ENCODE measurements around the gene SCT. TPM values are rescaled to one million over a fixed set of nuclear protein-coding genes. Genes with fewer than 3 reads are reported as not detected.
A peak's percentile ranks its signal among the peaks of the same experiment; 100 is the strongest.
"Not testable (repeated sequence)": the region's sequence is repeated elsewhere in the genome, so short reads cannot be mapped to it uniquely, and the experiment has no call there.

Gene SCT
- total and polyA plus RNA-seq, 8 donors, result 0.95 to 3.1 TPM; not detected in 6

- H3K27ac ChIP-seq, result no peak overlapping the region
- no peak for DNase-seq
- H3K36me3 ChIP-seq, result peaks cover 6 to 82% (median 62%) of the 10 kb centered on the region in 4 donors
- peaks cover 5 to 14% (median 7%) of the 10 kb centered on the region in 4 donors for H3K4me1 ChIP-seq
- intact Hi-C loops (cut with DNase I; ENCODE audit: low total_unique reads), result no loop called here
- no peak overlapping the region for H3K4me3 ChIP-seq
- 87 to 94% (median 92%) methylated on average over 12 to 14 of the region's 14 CpGs for WGBS, 5 donors
- H3K9me3 ChIP-seq, result no peaks in the 10 kb centered on the region
- TF ChIP-seq CTCF (IDR thresholded peaks at IDR 0.05) (no peak), POLR2A (IDR thresholded peaks at IDR 0.05) (no peak), POLR2AphosphoS5 (IDR thresholded peaks at IDR 0.05) (no peak)
- no peaks in the 10 kb centered on the region for H3K27me3 ChIP-seq
Measured at GRCh38 chr11:656426-656825, 29.4 kb upstream of the SCT start.

- H3K27ac ChIP-seq, result no peak overlapping the region
- H3K9me3 ChIP-seq, result no peaks in the 10 kb centered on the region
- H3K27me3 ChIP-seq, result no peaks in the 10 kb centered on the region
- 40 to 63% (median 54%) methylated on average over 16 to 30 of the region's 30 CpGs for WGBS, 5 donors
- H3K36me3 ChIP-seq, result peaks cover 6 to 80% (median 64%) of the 10 kb centered on the region in 4 donors
- TF ChIP-seq POLR2A (IDR thresholded peaks at IDR 0.05), result no peak
- no peak for TF ChIP-seq POLR2AphosphoS5 (IDR thresholded peaks at IDR 0.05)
- no peak for TF ChIP-seq EP300 (IDR thresholded peaks at IDR 0.05)
- TF ChIP-seq CTCF (IDR thresholded peaks at IDR 0.05), result no peak
- intact Hi-C loops (cut with DNase I; ENCODE audit: low total_unique reads), result no loop called here
- no peak overlapping the region for H3K4me3 ChIP-seq
- DNase-seq, result peak in 1 of 2 donors; percentile 69
- peaks cover 5 to 14% (median 7%) of the 10 kb centered on the region in 4 donors for H3K4me1 ChIP-seq
Measured at GRCh38 chr11:655036-655726, 28.2 kb upstream of the SCT start.

GRCh38 chr11:654444-654843, 27.5 kb upstream of the SCT start:
- WGBS, 5 donors, result 84 to 94% (median 92%) methylated on average over 12 of the region's 12 CpGs
- DNase-seq; H3K27me3 ChIP-seq; H3K27ac ChIP-seq; H3K4me3 ChIP-seq; H3K9me3 ChIP-seq; intact Hi-C loops (cut with DNase I; ENCODE audit: low total_unique reads): not testable (repeated sequence)
- peaks cover 5 to 14% (median 7%) of the 10 kb centered on the region in 4 donors for H3K4me1 ChIP-seq
- H3K36me3 ChIP-seq, result peaks cover 8 to 75% (median 60%) of the 10 kb centered on the region in 4 donors

- intact Hi-C loops (cut with DNase I; ENCODE audit: low total_unique reads), result no loop called here
- no peak for DNase-seq
- Histone ChIP-seq H3K4me3 (no peak overlapping the region), H3K4me1 (peaks cover 5 to 14% (median 7%) of the 10 kb centered on the region in 4 donors), H3K27me3 (no peaks in the 10 kb centered on the region), H3K27ac (no peak overlapping the region), H3K9me3 (no peaks in the 10 kb centered on the region), H3K36me3 (peaks cover 10 to 74% (median 55%) of the 10 kb centered on the region in 4 donors)
- WGBS, 5 donors, result 89 to 94% (median 92%) methylated on average over 12 to 15 of the region's 15 CpGs
- TF ChIP-seq CTCF (IDR thresholded peaks at IDR 0.05) (no peak), POLR2A (IDR thresholded peaks at IDR 0.05) (no peak), EP300 (IDR thresholded peaks at IDR 0.05) (no peak), POLR2AphosphoS5 (IDR thresholded peaks at IDR 0.05) (no peak)
Measured at GRCh38 chr11:653837-654236, 26.9 kb upstream of the SCT start.

- H3K27ac ChIP-seq; intact Hi-C loops (cut with DNase I; ENCODE audit: low total_unique reads); H3K4me3 ChIP-seq; H3K9me3 ChIP-seq; DNase-seq; H3K27me3 ChIP-seq: not testable (repeated sequence)
- WGBS, 5 donors, result 88 to 94% (median 91%) methylated on average over 13 to 14 of the region's 14 CpGs
- Histone ChIP-seq H3K4me1 (peaks cover 5 to 14% (median 7%) of the 10 kb centered on the region in 4 donors), H3K36me3 (peaks cover 10 to 67% (median 48%) of the 10 kb centered on the region in 4 donors)
Measured at GRCh38 chr11:653136-653535, 26.2 kb upstream of the SCT start.

Measured in stomach (tissue), 9 donors.